ENCODE measurements around the gene ACOX3. TPM values are rescaled to one million over a fixed set of nuclear protein-coding genes. Genes with fewer than 3 reads are reported as not detected.

Gene ACOX3
- total RNA-seq, 1 experiment from 2014 or later = 12.2 TPM

- ChIA-PET CTCF (no interaction called here), POLR2A (ENCODE audit: unreplicated experiment) (no interaction called here)
- H3K27me3 ChIP-seq (ENCODE audit: low read length) = no peaks in the 10 kb centered on the region
- peaks cover 6% of the 10 kb centered on the region; the same call in 1 of the 2 replicates for H3K4me1 ChIP-seq (ENCODE audit: insufficient read depth, low read length)
- H3K36me3 ChIP-seq (ENCODE audit: low read depth, low read length) = no peaks in the 10 kb centered on the region
- no peak for TF ChIP-seq EZH2 (IDR thresholded peaks at IDR 0.05; ENCODE audit: low read length, unreplicated experiment)
- TF ChIP-seq, protein P1, sequence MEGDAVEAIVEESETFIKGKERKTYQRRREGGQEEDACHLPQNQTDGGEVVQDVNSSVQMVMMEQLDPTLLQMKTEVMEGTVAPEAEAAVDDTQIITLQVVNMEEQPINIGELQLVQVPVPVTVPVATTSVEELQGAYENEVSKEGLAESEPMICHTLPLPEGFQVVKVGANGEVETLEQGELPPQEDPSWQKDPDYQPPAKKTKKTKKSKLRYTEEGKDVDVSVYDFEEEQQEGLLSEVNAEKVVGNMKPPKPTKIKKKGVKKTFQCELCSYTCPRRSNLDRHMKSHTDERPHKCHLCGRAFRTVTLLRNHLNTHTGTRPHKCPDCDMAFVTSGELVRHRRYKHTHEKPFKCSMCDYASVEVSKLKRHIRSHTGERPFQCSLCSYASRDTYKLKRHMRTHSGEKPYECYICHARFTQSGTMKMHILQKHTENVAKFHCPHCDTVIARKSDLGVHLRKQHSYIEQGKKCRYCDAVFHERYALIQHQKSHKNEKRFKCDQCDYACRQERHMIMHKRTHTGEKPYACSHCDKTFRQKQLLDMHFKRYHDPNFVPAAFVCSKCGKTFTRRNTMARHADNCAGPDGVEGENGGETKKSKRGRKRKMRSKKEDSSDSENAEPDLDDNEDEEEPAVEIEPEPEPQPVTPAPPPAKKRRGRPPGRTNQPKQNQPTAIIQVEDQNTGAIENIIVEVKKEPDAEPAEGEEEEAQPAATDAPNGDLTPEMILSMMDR (conservative IDR thresholded peaks at IDR 0.05; ENCODE audit: low read depth, low read length) = no peak
- no peak for TF ChIP-seq EZH2phosphoT487 (IDR thresholded peaks at IDR 0.05; ENCODE audit: borderline replicate concordance, low read length)
- ATAC-seq (no peak), DNase-seq (no peak)
- no peaks in the 10 kb centered on the region for H3K9me2 ChIP-seq (replicated peaks; ENCODE audit: low read length)
- H3K4me3 ChIP-seq (ENCODE audit: low read length) = no peak overlapping the region
- no peaks in the 10 kb centered on the region for H4K20me1 ChIP-seq (ENCODE audit: low read length)
- no peak overlapping the region for H3K27ac ChIP-seq (ENCODE audit: low read length)
- no peaks in the 10 kb centered on the region for H3K9me3 ChIP-seq (ENCODE audit: low read length)
- no peak overlapping the region; the same call in 1 of the 2 replicates for H3K4me2 ChIP-seq (ENCODE audit: low read length)
- BruUV-seq (replicated peaks) = no TSS peak
- H2AFZ ChIP-seq (ENCODE audit: low read length) = no peak overlapping the region
- intact Hi-C loops (cut with micrococcal nuclease) = no loop called here
- H3K79me2 ChIP-seq (ENCODE audit: low read length) = no peaks in the 10 kb centered on the region
- no peaks in the 10 kb centered on the region for H3F3A ChIP-seq (ENCODE audit: low read length, unreplicated experiment)
- H3K9ac ChIP-seq (ENCODE audit: low read length) = no peak overlapping the region
Measured at GRCh38 chr4:8325291-8325973, 115.1 kb downstream of the ACOX3 start.

DNA sequence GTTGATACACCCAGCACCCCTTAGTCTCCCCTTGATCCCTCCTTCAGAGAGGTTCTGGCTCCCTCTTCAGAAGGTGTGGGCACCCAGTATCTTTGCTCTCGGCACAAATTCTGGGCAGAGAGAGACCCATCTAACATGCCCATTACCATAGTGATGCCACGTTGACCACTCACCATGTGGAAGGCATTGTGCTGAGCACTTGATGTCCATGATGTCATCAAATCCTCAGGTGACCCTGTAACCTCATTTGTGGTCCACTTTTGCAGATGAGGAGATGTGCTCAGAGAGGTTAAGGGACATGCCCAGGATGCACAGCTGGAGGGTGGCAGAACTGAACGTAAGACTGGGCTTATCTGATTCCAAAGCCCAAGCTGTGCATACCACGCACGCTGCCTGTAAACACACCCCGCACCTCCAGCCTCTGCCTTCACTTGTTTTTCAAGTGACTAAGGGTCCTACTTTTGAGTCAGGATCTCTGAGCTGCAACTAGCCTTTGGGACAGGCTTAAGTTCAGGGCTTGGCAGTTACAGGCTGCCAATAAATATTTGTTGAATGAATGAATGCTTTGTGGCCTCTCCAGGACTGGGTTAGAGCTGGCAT, 115.8 kb downstream of the ACOX3 start:
- no peaks in the 10 kb centered on the region for H3K9me2 ChIP-seq (replicated peaks; ENCODE audit: low read length)
- TF ChIP-seq, protein P1 (conservative IDR thresholded peaks at IDR 0.05; ENCODE audit: low read depth, low read length) = no peak
- TF ChIP-seq EZH2 (IDR thresholded peaks at IDR 0.05; ENCODE audit: low read length, unreplicated experiment) (no peak), EZH2phosphoT487 (IDR thresholded peaks at IDR 0.05; ENCODE audit: borderline replicate concordance, low read length) (no peak)
- DNase-seq (peak; percentile 58), ATAC-seq (peak; percentile 51; the same call in 1 of the 2 replicates)
- no peaks in the 10 kb centered on the region for H3K79me2 ChIP-seq (ENCODE audit: low read length)
- no peak overlapping the region for H2AFZ ChIP-seq (ENCODE audit: low read length)
- ChIA-PET CTCF (no interaction called here), POLR2A (ENCODE audit: unreplicated experiment) (no interaction called here)
- no peaks in the 10 kb centered on the region for H3K36me3 ChIP-seq (ENCODE audit: low read depth, low read length)
- H3K4me2 ChIP-seq (ENCODE audit: low read length) = no peak overlapping the region
- no peaks in the 10 kb centered on the region for H3F3A ChIP-seq (ENCODE audit: low read length, unreplicated experiment)
- intact Hi-C loops (cut with micrococcal nuclease) = no loop called here
- peaks cover 6% of the 10 kb centered on the region; the same call in 1 of the 2 replicates for H3K4me1 ChIP-seq (ENCODE audit: insufficient read depth, low read length)
- no peak overlapping the region for H3K9ac ChIP-seq (ENCODE audit: low read length)
- H3K27ac ChIP-seq (ENCODE audit: low read length) = no peak overlapping the region
- H4K20me1 ChIP-seq (ENCODE audit: low read length) = no peaks in the 10 kb centered on the region
- H3K9me3 ChIP-seq (ENCODE audit: low read length) = no peaks in the 10 kb centered on the region
- H3K27me3 ChIP-seq (ENCODE audit: low read length) = no peaks in the 10 kb centered on the region
- BruUV-seq (replicated peaks) = no TSS peak
- H3K4me3 ChIP-seq (ENCODE audit: low read length) = no peak overlapping the region

DNA sequence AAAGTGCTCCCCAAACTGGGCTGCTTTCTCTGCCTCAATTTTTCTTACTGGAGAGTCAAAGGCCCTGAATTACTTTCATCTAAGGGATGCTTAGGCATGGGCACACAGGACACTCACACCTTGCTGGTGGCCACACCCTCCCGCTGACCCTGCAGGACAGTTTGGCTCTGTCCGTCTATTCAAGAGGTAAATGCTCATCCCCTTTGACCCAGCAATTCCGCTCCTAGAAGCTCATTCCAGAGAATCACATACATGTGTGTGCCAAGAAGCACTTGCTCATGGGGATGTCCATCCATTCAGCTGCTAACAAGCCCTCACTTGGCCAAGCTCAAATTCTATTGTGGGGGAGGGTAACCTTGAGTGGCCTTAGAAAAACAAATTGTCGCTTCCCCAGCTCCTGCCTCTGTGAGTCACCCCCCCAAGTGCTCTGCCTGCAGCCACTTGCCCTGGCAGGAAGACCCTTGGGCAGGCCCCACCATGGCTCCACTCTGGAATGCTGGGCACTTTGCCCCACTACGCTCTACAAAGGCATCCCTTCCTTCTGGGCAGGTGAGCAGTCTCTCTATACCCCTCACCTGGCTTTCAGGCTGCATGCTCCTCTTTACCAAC, 116.5 kb downstream of the ACOX3 start:
- no peaks in the 10 kb centered on the region for H3K9me3 ChIP-seq (ENCODE audit: low read length)
- no peak overlapping the region for H2AFZ ChIP-seq (ENCODE audit: low read length)
- H3K27ac ChIP-seq (ENCODE audit: low read length) = no peak overlapping the region
- ATAC-seq (no peak), DNase-seq (no peak)
- H4K20me1 ChIP-seq (ENCODE audit: low read length) = no peaks in the 10 kb centered on the region
- H3K36me3 ChIP-seq (ENCODE audit: low read depth, low read length) = no peaks in the 10 kb centered on the region
- ChIA-PET POLR2A (ENCODE audit: unreplicated experiment) (no interaction called here), CTCF (no interaction called here)
- no peak overlapping the region for H3K4me2 ChIP-seq (ENCODE audit: low read length)
- no peak overlapping the region for H3K4me3 ChIP-seq (ENCODE audit: low read length)
- peaks cover 6% of the 10 kb centered on the region; the same call in 1 of the 2 replicates for H3K4me1 ChIP-seq (ENCODE audit: insufficient read depth, low read length)
- TF ChIP-seq EZH2phosphoT487 (IDR thresholded peaks at IDR 0.05; ENCODE audit: borderline replicate concordance, low read length) (no peak), EZH2 (IDR thresholded peaks at IDR 0.05; ENCODE audit: low read length, unreplicated experiment) (no peak)
- TF ChIP-seq, protein P1 (conservative IDR thresholded peaks at IDR 0.05; ENCODE audit: low read depth, low read length) = no peak
- BruUV-seq (replicated peaks) = no TSS peak
- no peaks in the 10 kb centered on the region for H3F3A ChIP-seq (ENCODE audit: low read length, unreplicated experiment)
- intact Hi-C loops (cut with micrococcal nuclease) = no loop called here
- no peaks in the 10 kb centered on the region for H3K9me2 ChIP-seq (replicated peaks; ENCODE audit: low read length)
- no peaks in the 10 kb centered on the region for H3K79me2 ChIP-seq (ENCODE audit: low read length)
- H3K27me3 ChIP-seq (ENCODE audit: low read length) = no peaks in the 10 kb centered on the region
- no peak overlapping the region for H3K9ac ChIP-seq (ENCODE audit: low read length)
